Rectal smooth muscle tissue (tissue), 1 donor: ENCODE results near the gene TMEM231.
A peak's percentile ranks its signal among the peaks of the same experiment; 100 is the strongest.
"Not testable (repeated sequence)": the region's sequence is repeated elsewhere in the genome, so short reads cannot be mapped to it uniquely, and the experiment has no call there.

Experiments
- H3K27ac ChIP-seq: one replicate; pipeline ENCODE4 v1.7.0; 2013; ENCODE audit warnings: low read depth, low read length, inconsistent platforms
- H3K27me3 ChIP-seq: one replicate; pipeline ENCODE4 v1.7.0; 2013; ENCODE audit warnings: low read length; ENCODE audit not compliant: control insufficient read depth, insufficient read depth
- H3K36me3 ChIP-seq: one replicate; pipeline ENCODE4 v1.7.0; 2013; ENCODE audit warnings: low read length; ENCODE audit not compliant: control insufficient read depth, insufficient read depth
- H3K4me1 ChIP-seq: one replicate; pipeline ENCODE4 v1.7.0; 2013; ENCODE audit warnings: low read length; ENCODE audit not compliant: control insufficient read depth, insufficient read depth
- H3K4me3 ChIP-seq: one replicate; pipeline ENCODE4 v1.7.0; 2013; ENCODE audit warnings: low read length
- H3K9ac ChIP-seq: one replicate; pipeline ENCODE4 v1.7.0; 2013; ENCODE audit warnings: low read length

The TMEM231 gene

GRCh38 chr16:75516189-75516966, 39.7 kb downstream of the TMEM231 start:
- peak overlapping the region; percentile 72 for H3K4me3 ChIP-seq
- H3K4me1 ChIP-seq, H3K27me3 ChIP-seq, H3K36me3 ChIP-seq: not testable (repeated sequence)
- peak overlapping the region; percentile 76 for H3K9ac ChIP-seq
- peak overlapping the region; percentile 91 for H3K27ac ChIP-seq

GRCh38 chr16:75514296-75514695, 41.8 kb downstream of the TMEM231 start:
- H3K36me3 ChIP-seq = peaks cover 4% of the 10 kb centered on the region
- H3K27ac ChIP-seq = no peak overlapping the region
- no peak overlapping the region for H3K9ac ChIP-seq
- H3K4me3 ChIP-seq = no peak overlapping the region
- H3K4me1 ChIP-seq = no peaks in the 10 kb centered on the region
- H3K27me3 ChIP-seq = no peaks in the 10 kb centered on the region

DNA sequence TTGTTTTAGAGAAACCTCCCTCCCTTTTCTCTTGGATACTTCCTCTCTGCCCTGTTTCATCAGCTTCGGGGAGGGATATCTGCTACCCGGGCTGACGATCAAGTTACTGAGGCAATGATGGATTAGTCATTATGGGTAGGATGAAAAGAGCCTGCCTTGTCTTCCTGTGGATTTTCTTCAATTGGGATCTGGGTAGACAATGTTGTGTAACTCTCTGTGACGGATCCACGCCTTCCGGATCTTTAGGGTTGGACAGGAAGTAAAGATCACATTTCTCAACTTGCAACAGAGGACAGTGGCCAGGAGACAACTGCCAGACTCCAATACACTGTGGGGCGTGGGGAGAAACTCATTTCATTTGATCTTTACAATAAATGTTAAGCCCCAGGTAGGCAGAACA, 49.5 kb downstream of the TMEM231 start:
- Histone ChIP-seq H3K4me3 (no peak overlapping the region), H3K27me3 (no peaks in the 10 kb centered on the region), H3K36me3 (no peaks in the 10 kb centered on the region), H3K27ac (no peak overlapping the region), H3K4me1 (peaks cover 3% of the 10 kb centered on the region), H3K9ac (no peak overlapping the region)

DNA sequence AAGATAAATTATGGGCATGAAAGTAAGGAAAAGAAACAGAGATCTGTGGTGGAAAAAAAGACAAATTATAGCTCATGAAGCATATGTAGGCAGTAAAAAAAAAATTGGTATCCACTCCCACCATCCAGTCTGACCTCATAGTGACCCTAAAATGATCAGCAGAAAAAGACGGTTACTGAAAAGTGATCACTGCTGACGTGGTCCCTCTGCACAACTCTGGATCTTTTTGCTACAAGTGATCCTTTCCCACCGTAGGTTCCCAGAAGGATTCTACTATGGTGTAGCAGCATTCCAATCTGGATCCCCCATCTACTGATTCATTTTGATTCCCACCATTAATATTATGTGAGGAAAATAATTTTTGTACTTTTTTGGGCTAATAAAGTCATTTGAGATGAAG, 49.9 kb downstream of the TMEM231 start:
- Histone ChIP-seq H3K4me1 (peaks cover 3% of the 10 kb centered on the region), H3K4me3 (no peak overlapping the region), H3K9ac (no peak overlapping the region), H3K27me3 (no peaks in the 10 kb centered on the region), H3K27ac (no peak overlapping the region), H3K36me3 (no peaks in the 10 kb centered on the region)

DNA sequence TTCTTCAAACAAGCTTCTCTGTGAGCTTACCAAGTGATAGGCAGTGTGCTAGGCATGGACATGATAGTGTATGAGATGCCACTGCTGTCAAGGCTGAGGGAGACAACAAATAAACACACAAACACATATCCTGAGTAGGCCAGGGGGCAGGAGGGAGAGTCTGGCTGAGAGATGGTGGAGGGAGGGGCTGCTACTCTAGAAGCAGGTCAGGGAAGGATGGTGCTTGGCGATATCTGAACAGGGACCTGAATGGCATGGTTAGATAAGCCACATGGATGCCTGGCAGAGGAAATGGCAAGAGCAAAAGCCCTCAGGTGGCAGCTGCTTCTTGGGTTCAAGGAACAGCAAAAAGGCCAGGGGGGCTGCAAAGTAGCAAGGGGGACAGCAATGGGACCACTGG, 52.3 kb downstream of the TMEM231 start:
- H3K4me1 ChIP-seq = peaks cover 3% of the 10 kb centered on the region
- H3K27me3 ChIP-seq = no peaks in the 10 kb centered on the region
- no peak overlapping the region for H3K27ac ChIP-seq
- H3K4me3 ChIP-seq = no peak overlapping the region
- H3K9ac ChIP-seq = no peak overlapping the region
- H3K36me3 ChIP-seq = no peaks in the 10 kb centered on the region

DNA sequence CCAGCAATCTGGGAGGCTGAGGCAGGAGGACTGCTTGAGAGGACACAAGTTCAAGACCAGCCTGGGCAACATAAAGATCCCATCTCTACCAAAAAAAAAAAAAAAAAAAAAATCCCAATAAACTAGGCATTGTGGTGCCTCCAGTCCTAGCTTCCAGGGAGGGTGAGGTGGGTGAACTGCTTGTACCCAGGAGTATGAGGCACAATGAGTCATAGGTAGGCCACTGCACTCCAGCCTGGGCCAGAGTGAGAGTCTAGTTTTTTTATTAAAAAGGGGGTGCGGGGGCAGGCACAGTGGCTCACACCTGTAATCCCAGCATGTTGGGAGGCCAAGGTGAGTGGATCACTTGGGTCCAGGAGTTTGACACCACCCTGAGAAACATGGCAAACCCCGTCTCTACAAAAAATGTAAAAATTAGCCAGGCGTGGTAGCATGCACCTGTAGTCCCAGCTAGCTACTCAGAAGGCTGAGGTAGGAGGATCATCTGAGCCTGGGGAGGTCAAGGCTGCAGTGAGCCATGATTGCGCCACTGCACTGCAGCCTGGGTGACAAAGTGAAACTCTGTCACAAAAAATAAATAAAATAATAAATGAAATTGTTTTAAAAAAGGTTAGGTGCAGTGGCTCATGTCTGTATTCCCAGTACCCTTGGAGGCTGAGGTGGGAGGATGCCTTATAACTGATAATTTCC, 53.0 kb downstream of the TMEM231 start:
- no peak overlapping the region for H3K4me3 ChIP-seq
- H3K9ac ChIP-seq = no peak overlapping the region
- H3K4me1 ChIP-seq = peaks cover 3% of the 10 kb centered on the region
- no peak overlapping the region for H3K27ac ChIP-seq
- no peaks in the 10 kb centered on the region for H3K27me3 ChIP-seq
- no peaks in the 10 kb centered on the region for H3K36me3 ChIP-seq

DNA sequence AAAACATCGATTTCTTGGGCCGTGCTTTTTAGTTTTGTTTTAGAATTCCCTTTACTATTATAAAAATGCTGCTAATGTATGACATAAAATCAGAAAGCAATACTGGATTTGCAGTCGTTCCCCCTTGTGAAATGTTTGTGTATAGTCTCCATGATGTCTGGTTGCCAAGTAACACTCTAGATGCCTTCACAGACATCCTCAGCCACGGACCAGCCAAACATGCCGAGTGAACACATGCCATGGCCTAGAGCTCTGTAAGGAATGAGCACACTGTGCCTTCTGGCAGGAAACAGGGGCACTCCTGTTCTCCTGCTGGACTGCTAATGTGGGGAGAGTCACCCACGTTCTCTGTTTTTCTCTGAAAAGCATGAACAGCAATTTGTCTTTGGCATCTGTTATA, 54.2 kb downstream of the TMEM231 start:
- not testable (repeated sequence) for H3K4me1 ChIP-seq, H3K27ac ChIP-seq, H3K9ac ChIP-seq, H3K36me3 ChIP-seq, H3K27me3 ChIP-seq, H3K4me3 ChIP-seq

- Histone ChIP-seq H3K4me1 (peaks cover 3% of the 10 kb centered on the region), H3K27me3 (no peaks in the 10 kb centered on the region), H3K36me3 (no peaks in the 10 kb centered on the region), H3K27ac (no peak overlapping the region), H3K9ac (no peak overlapping the region), H3K4me3 (no peak overlapping the region)
Observed at GRCh38 chr16:75501359-75501758, 54.7 kb downstream of the TMEM231 start.

DNA sequence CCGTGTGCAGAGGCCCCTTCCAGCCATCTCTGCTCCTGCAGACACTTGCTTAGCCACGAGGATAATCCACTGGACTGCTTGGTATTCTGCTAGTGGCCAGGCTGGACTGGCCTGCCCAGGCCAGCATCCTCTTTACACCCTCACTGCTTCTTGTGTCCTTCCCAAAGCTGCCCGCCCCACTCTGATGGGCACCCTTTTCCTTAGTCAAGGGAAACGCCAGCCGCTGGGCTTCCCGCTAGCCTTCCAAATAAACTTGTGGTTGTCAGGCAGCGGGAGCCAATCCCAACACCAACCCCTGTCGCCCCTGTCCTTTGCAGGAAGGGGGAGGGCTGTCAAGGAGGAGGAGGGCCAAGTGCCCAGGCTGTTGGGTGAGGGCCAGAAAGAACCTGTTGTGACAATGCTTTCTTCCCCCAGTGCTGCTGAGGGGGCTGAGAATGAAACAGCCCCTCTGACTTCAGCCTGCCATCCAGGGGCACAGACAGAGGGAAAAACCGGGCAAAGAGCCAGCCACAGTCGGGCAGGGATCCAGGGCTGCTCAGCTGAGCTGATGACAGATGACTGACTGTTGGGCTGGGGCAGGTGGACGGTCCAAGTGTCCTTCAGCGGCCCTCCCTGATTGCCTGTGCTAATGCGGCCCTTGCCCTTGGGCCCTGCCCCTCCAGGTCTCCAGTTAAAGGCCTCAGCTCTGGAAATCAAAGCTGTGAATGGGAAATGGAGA, 57.3 kb downstream of the TMEM231 start:
- H3K4me1 ChIP-seq, H3K4me3 ChIP-seq, H3K36me3 ChIP-seq, H3K27ac ChIP-seq, H3K9ac ChIP-seq, H3K27me3 ChIP-seq: not testable (repeated sequence)

GRCh38 chr16:75497558-75497957, 58.5 kb downstream of the TMEM231 start:
- no peak overlapping the region for H3K9ac ChIP-seq
- H3K36me3 ChIP-seq = no peaks in the 10 kb centered on the region
- H3K27ac ChIP-seq = no peak overlapping the region
- peaks cover 3% of the 10 kb centered on the region for H3K4me1 ChIP-seq
- peaks cover 1% of the 10 kb centered on the region for H3K27me3 ChIP-seq
- no peak overlapping the region for H3K4me3 ChIP-seq

GRCh38 chr16:75495076-75495674, 60.9 kb downstream of the TMEM231 start, which contains the start of gene CHST6:
TSS of gene CHST6 (minus strand) at chr16:75495441. CDS start at chr16:75479828, 15,613 bp downstream.
- H3K9ac ChIP-seq = no peak within 1 kb of the TSS
- H3K4me3 ChIP-seq = peak within 1 kb of the TSS; percentile 58
- peaks cover 1% of the 10 kb centered on the region for H3K27me3 ChIP-seq
- no peaks in the 10 kb centered on the region for H3K4me1 ChIP-seq
- no peak within 1 kb of the TSS for H3K27ac ChIP-seq
- no peaks in the 10 kb centered on the region for H3K36me3 ChIP-seq

DNA sequence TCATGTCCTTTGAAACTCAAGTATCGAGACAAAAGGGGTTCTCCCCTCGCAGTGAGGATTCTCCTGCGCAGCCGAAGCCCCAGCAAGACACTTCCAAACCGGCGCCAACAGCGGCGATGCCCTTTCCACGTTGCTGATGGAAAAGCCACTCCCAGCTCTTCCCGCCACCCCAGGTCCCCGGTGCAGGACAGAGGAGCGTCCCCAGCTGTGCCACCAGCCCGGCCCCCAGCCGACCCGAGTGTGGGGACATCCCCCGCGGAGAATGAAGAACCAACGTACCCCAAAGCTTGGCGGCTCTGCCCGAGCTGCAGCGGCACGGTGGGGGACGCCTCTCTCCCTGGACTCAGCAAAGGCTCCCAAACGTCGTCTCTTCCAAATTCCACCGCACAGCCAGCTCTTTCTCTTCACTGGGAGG, 61.4 kb downstream of the TMEM231 start:
- H3K4me3 ChIP-seq = peak overlapping the region; percentile 58
- H3K36me3 ChIP-seq = no peaks in the 10 kb centered on the region
- H3K4me1 ChIP-seq = no peaks in the 10 kb centered on the region
- no peak overlapping the region for H3K9ac ChIP-seq
- H3K27me3 ChIP-seq = peaks cover 1% of the 10 kb centered on the region
- no peak overlapping the region for H3K27ac ChIP-seq
